Inflammatory macrophage (primary cell): ENCODE data around the gene ARSK.

Source experiments
- DNase-seq, 2 donors: peaks; one replicate each; pipeline ENCODE4 v3.0.0-alpha.2; 2020 to 2022

The ARSK gene

GRCh38 chr5:95649274-95649673 is 94.4 kb downstream of the ARSK start:
- no peak for DNase-seq

DNA sequence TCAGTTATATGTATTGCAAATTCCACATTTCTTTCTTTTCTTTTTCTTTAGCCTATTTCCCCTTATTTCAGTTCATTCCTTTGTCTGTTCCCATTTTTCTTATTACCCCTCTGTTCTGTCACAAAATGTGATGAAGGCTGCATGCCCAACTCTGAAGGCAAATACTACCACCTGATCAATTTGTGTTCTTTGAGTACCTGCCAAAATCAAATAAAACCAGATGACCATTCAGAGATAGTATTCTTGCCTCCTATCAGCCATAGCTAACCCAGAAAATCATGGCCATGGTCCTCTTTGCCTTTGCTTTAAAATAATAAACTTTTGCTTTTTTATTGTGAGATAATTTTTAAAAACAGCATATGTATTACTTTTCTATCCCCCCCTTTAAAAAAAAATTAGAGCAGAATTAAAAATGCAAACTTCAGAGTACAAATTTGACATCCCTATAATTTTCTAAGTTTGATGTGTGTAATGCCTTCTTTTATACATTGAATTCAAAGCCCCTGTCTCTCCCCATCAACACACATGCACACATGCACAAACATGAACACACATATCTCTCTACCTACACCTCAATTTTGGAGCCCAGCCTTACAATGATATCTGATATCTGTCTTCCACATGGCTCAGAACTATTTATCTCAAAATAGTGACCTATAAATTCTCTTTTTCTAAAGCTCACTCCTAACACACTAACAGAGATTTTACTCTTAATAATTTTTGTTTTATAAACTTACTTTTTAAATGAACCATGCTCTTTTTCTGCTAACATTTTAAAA is 95.1 kb downstream of the ARSK start:
- DNase-seq, result no peak

DNA sequence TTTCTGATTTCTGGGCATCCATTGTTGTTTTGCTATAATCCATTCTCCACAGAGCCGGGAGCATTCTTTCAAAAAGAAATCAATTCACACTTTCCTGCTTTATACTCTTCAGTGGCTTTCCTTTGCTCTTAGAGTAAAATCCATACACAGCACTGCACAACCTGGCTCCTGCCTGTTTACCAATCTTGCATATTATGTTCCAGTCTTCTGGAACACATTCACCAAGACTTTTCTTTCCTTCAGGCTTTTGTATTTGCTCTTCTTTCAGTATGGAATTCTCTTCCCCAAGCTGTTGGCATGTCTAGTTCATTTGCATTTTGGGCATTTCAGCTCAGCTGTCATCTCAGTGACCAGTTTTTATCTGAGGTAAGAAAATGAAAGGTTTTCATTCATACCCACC is 97.9 kb downstream of the ARSK start:
- no peak for DNase-seq

DNA sequence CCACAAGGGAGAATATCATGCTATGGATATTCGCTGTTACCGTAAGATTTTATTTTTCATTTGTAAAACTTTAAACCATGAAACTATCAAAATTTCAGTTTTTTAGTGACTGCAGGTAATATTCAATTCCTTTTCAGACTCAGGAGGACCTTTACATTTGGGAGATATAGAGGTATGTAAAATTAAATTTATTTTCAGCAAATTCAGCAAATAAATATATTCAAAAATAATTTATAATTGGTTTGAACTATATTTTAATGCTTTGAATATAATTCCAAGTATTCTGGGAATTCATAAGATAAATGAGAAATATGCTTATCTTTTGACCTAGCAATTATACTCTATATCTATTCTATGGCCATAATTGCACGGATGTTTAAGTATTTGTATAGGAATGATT is 99.3 kb downstream of the ARSK start:
- no peak for DNase-seq
